IMR-90 (cell line): ENCODE data around the gene ADAM12. TPM values are rescaled to one million over a fixed set of nuclear protein-coding genes. Genes with fewer than 3 reads are reported as not detected.

Experiments used
- ATAC-seq: fragments of 200-7000 bp; cut with Tn5 transposase; 2 replicates; pipeline ENCODE4 v1.9.1; 2020; ENCODE audit warnings: low read depth, mild to moderate bottlenecking, moderate library complexity
- BruUV-seq: library from RNA; stranded (reverse); fragments of 400-500 nt; replicated peaks from 2 replicates; lab custom pipeline; 2021; lab: Mats Ljungman, UMichigan
- CTCF ChIA-PET: fragments of 300-600 bp; formaldehyde crosslinking; extraction: SDS; loops from one replicate; lab custom pipeline; 2021; ENCODE audit warnings: antibody characterized with exemption; lab: Yijun Ruan, JAX
- POLR2A ChIA-PET: fragments of 300-600 bp; sonication (Branson Sonifier 250); formaldehyde crosslinking; loops from one replicate; lab custom pipeline; 2022; ENCODE audit warnings: antibody characterized with exemption; ENCODE audit not compliant: unreplicated experiment; lab: Charles Lee
- DNase-seq: peaks from one replicate; pipeline ENCODE4 v3.0.0; 2013
- H2AFZ ChIP-seq: replicated peaks from 2 replicates; pipeline ENCODE3; 2013; ENCODE audit warnings: low read length, mild to moderate bottlenecking; ENCODE audit not compliant: poor library complexity
- H2AK5ac ChIP-seq: 2 replicates; pipeline ENCODE4 v1.6.1; 2013; ENCODE audit warnings: low read depth, low read length, inconsistent platforms
- H2AK9ac ChIP-seq: replicated peaks from 2 replicates; pipeline ENCODE3; 2013; ENCODE audit warnings: mild to moderate bottlenecking, low read depth, low read length, moderate library complexity; ENCODE audit not compliant: poor library complexity
- H2BK120ac ChIP-seq: 2 replicates; pipeline ENCODE4 v1.6.1; 2013; ENCODE audit warnings: low read depth, low read length, inconsistent platforms
- H2BK15ac ChIP-seq: 3 replicates; pipeline ENCODE4 v1.6.1; 2013; ENCODE audit warnings: low read depth, low read length, inconsistent platforms
- H2BK20ac ChIP-seq: 2 replicates; pipeline ENCODE4 v1.6.1; 2013; ENCODE audit warnings: low read depth, mild to moderate bottlenecking, inconsistent platforms, low read length, moderate library complexity
- H2BK5ac ChIP-seq: 2 replicates; pipeline ENCODE4 v1.6.1; 2013; ENCODE audit warnings: mild to moderate bottlenecking, low read depth, low read length, inconsistent platforms; ENCODE audit not compliant: poor library complexity, severe bottlenecking
- H3K14ac ChIP-seq: replicated peaks from 2 replicates; pipeline ENCODE4 v1.6.1; 2013; ENCODE audit warnings: low read depth, low read length, inconsistent platforms
- H3K18ac ChIP-seq: 2 replicates; pipeline ENCODE4 v1.6.1; 2013; ENCODE audit warnings: low read depth, low read length, control low read depth
- H3K23ac ChIP-seq: 2 replicates; pipeline ENCODE4 v1.6.1; 2013; ENCODE audit warnings: low read depth, low read length, inconsistent platforms
- H3K27ac ChIP-seq: 2 replicates; pipeline ENCODE4 v1.5.1; 2013; ENCODE audit warnings: mild to moderate bottlenecking, control low read depth, low read length; ENCODE audit not compliant: insufficient read depth
- H3K27me3 ChIP-seq: 2 replicates; pipeline ENCODE4 v1.6.1; 2013; ENCODE audit warnings: low read length; ENCODE audit not compliant: control insufficient read depth, insufficient read depth
- H3K36me3 ChIP-seq: 2 replicates; pipeline ENCODE4 v1.6.1; 2013; ENCODE audit warnings: low read length, mixed read lengths; ENCODE audit not compliant: control insufficient read depth, insufficient read depth
- H3K4ac ChIP-seq: 2 replicates; pipeline ENCODE4 v1.6.1; 2013; ENCODE audit warnings: low read depth, low read length, inconsistent platforms
- H3K4me1 ChIP-seq: 2 replicates; pipeline ENCODE4 v1.6.1; 2013; ENCODE audit warnings: low read length, mixed read lengths; ENCODE audit not compliant: control insufficient read depth, insufficient read depth
- H3K4me2 ChIP-seq: 2 replicates; pipeline ENCODE4 v1.6.1; 2013; ENCODE audit warnings: low read depth, mild to moderate bottlenecking, control low read depth, low read length, moderate library complexity
- H3K4me3 ChIP-seq: 2 replicates; pipeline ENCODE4 v1.5.1; 2013; ENCODE audit warnings: low read depth, mild to moderate bottlenecking, control low read depth, low read length, moderate library complexity; ENCODE audit not compliant: insufficient read depth
- H3K56ac ChIP-seq: 2 replicates; pipeline ENCODE4 v1.6.1; 2013; ENCODE audit warnings: low read length, inconsistent platforms; ENCODE audit not compliant: insufficient read depth; ENCODE audit errors: extremely low read depth
- H3K79me1 ChIP-seq, 2 experiments: 2 replicates each; pipeline ENCODE4 v1.6.1; 2013; ENCODE audit warnings: low read length in 2 of 2, inconsistent platforms in 1 of 2, low read depth in 1 of 2
- H3K9ac ChIP-seq: 2 replicates; pipeline ENCODE4 v1.6.1; 2013; ENCODE audit warnings: low read depth, low read length, control low read depth
- H3K9me1 ChIP-seq: 2 replicates; pipeline ENCODE4 v1.6.1; 2013; ENCODE audit warnings: low read length, inconsistent platforms; ENCODE audit not compliant: insufficient read depth
- H3K9me3 ChIP-seq: 2 replicates; pipeline ENCODE4 v1.6.1; 2013; ENCODE audit warnings: low read length; ENCODE audit not compliant: control insufficient read depth, insufficient read depth
- H4K20me1 ChIP-seq: 2 replicates; pipeline ENCODE4 v1.6.1; 2013; ENCODE audit warnings: low read length, inconsistent platforms; ENCODE audit not compliant: insufficient read depth
- H4K5ac ChIP-seq: 2 replicates; pipeline ENCODE4 v1.6.1; 2013; ENCODE audit warnings: mild to moderate bottlenecking, low read depth, low read length, control low read depth
- H4K8ac ChIP-seq, 2 experiments: 2 replicates each; pipeline ENCODE4 v1.6.1; 2013; ENCODE audit warnings: low read depth in 2 of 2, low read length in 2 of 2, control low read depth in 1 of 2, inconsistent platforms in 1 of 2
- H4K91ac ChIP-seq: 2 replicates; pipeline ENCODE4 v1.6.1; 2013; ENCODE audit warnings: low read depth, low read length, inconsistent platforms; ENCODE audit not compliant: insufficient read depth
- CEBPB ChIP-seq: IDR thresholded peaks from 2 replicates; pipeline ENCODE4 v1.6.1; 2012; ENCODE audit warnings: low read depth, low read length, improper control_type of control experiment
- CHD1 ChIP-seq: IDR thresholded peaks from 2 replicates; pipeline ENCODE4 v1.6.1; 2012; ENCODE audit warnings: low read depth, low read length, improper control_type of control experiment
- MAZ ChIP-seq: IDR thresholded peaks from 2 replicates; pipeline ENCODE4 v1.6.1; 2012; ENCODE audit warnings: low read depth, mild to moderate bottlenecking, low read length, improper control_type of control experiment, moderate library complexity, borderline replicate concordance
- POLR2A ChIP-seq: IDR thresholded peaks from 2 replicates; pipeline ENCODE4 v1.6.1; 2012; ENCODE audit warnings: mild to moderate bottlenecking, low read depth, low read length
- RCOR1 ChIP-seq: IDR thresholded peaks from 2 replicates; pipeline ENCODE4 v1.6.1; 2012; ENCODE audit warnings: mild to moderate bottlenecking, low read length, improper control_type of control experiment; ENCODE audit not compliant: insufficient replicate concordance
- RFX5 ChIP-seq: IDR thresholded peaks from 2 replicates; pipeline ENCODE4 v1.8.0; 2012; ENCODE audit warnings: low read depth, mild to moderate bottlenecking, low read length, moderate library complexity
- SMC3 ChIP-seq: fragments of 150-350 bp; IDR thresholded peaks from 2 replicates; pipeline ENCODE4 v1.6.1; 2016; ENCODE audit warnings: low read depth, mild to moderate bottlenecking, antibody characterized with exemption, low read length, moderate library complexity
- USF2 ChIP-seq: fragments of 150-350 bp; IDR thresholded peaks from 2 replicates; pipeline ENCODE4 v1.6.1; 2017; ENCODE audit warnings: mild to moderate bottlenecking, antibody characterized with exemption, low read length, low read depth
- WGBS, 2 experiments: methylation state at CpG; one replicate each; pipeline versions ENCODE4 v1.1.5 to v1.1.7; 2013; ENCODE audit warnings: missing lambda C conversion rate in 2 of 2; ENCODE audit not compliant: insufficient read length in 1 of 2; ENCODE audit errors: extremely low coverage in 2 of 2; 5-methylcytosine and 5-hydroxymethylcytosine counted together
- dilution Hi-C: fragments of 300-500 bp; cut with HindIII; formaldehyde crosslinking; loops from one replicate; pipeline ENCODE4 v1.14.3; 2018; ENCODE audit warnings: low sequenced_read_pairs; ENCODE audit not compliant: unreplicated experiment
- in situ Hi-C: fragments of 300-500 bp; cut with MboI; formaldehyde crosslinking; loops from 3 replicates; pipeline ENCODE4 v1.14.3; 2019; ENCODE audit warnings: low sequenced_read_pairs, inconsistent platforms, mixed read lengths
- intact Hi-C: fragments of 100-400 bp; cut with micrococcal nuclease; formaldehyde crosslinking; loops from 2 replicates; pipeline ENCODE4 v1.10.0; 2022
- polyA plus RNA-seq, 3 experiments: library from polyadenylated mRNA; depleted of rRNA; stranded (reverse); fragments of >200 nt; gene quantifications; 2 replicates each; pipeline ENCODE4 v1.2.3, GENCODE V29; 2012; ENCODE audit warnings: low replicate concordance in 1 of 3
- total RNA-seq: library from RNA; depleted of rRNA; stranded (reverse); fragments of >200 nt; gene quantifications from 2 replicates; pipeline ENCODE4 v1.2.3, GENCODE V29; 2012

Gene ADAM12
- total and polyA plus RNA-seq, 2 of the 4 experiments (the other 2 are of a cell fraction), result 9.6 to 10.2 TPM

- H3K4me1 ChIP-seq, result no peaks in the 10 kb centered on the region
- no peak overlapping the region for H2AK9ac ChIP-seq
- H2BK120ac ChIP-seq, result no peak overlapping the region
- no peak overlapping the region for H3K4me2 ChIP-seq
- ChIA-PET CTCF (no interaction called here), POLR2A (no interaction called here)
- DNase-seq, result no peak
- no peak overlapping the region for H4K5ac ChIP-seq
- H2AK5ac ChIP-seq, result no peak overlapping the region
- H3K27me3 ChIP-seq, result no peaks in the 10 kb centered on the region
- H2BK20ac ChIP-seq, result no peak overlapping the region
- H2AFZ ChIP-seq, result no peak overlapping the region
- in situ Hi-C loops, result no loop called here
- H4K20me1 ChIP-seq, result no peaks in the 10 kb centered on the region
- no peak overlapping the region for H2BK15ac ChIP-seq
- H3K56ac ChIP-seq, result no peak overlapping the region
- no peak overlapping the region for H3K23ac ChIP-seq
- ATAC-seq, result no peak
- H2BK5ac ChIP-seq, result no peak overlapping the region
- no TSS peak for BruUV-seq
- intact Hi-C loops, result no loop called here
- H3K79me1 ChIP-seq, result no peaks in the 10 kb centered on the region
- no peaks in the 10 kb centered on the region for H3K9me3 ChIP-seq
- no peak overlapping the region for H3K4me3 ChIP-seq
- no peak overlapping the region for H3K4ac ChIP-seq
- TF ChIP-seq SMC3, result no peak
- no peak for TF ChIP-seq RCOR1
- TF ChIP-seq MAZ, result no peak
- TF ChIP-seq POLR2A, result no peak
- no peak for TF ChIP-seq CEBPB
- no peak for TF ChIP-seq USF2
- no peak for TF ChIP-seq CHD1
- no peak for TF ChIP-seq RFX5
- no peak overlapping the region for H3K27ac ChIP-seq
- peaks cover 7% of the 10 kb centered on the region for H3K9me1 ChIP-seq
- no peak overlapping the region for H3K14ac ChIP-seq
- no peak overlapping the region for H3K9ac ChIP-seq
- no CpG with 5 or more reads among the region's 6 CpGs for WGBS, 2 experiments
- dilution Hi-C loops, result no loop called here
- no peaks in the 10 kb centered on the region for H3K36me3 ChIP-seq
- H4K8ac ChIP-seq, result no peak overlapping the region
- H4K91ac ChIP-seq, result no peak overlapping the region
- H3K18ac ChIP-seq, result no peak overlapping the region
These were observed 98.0 kb downstream of the ADAM12 start for GRCh38 chr10:126290232-126290631.
